Activated CD4-positive, alpha-beta memory T cell treated with anti-CD3 and anti-CD28 coated beads, Interleukin-2, amount 10 ng/mL, durations not matched to agents 7 days and 5 days (primary cell): ENCODE data around the gene LIN7B. TPM values are rescaled to one million over a fixed set of nuclear protein-coding genes. Genes with fewer than 3 reads are reported as not detected.

Experiments used
- CTCF ChIA-PET: fragments of 350-600 bp; sonication (Branson Sonifier 250); formaldehyde crosslinking; loops from one replicate; lab custom pipeline; 2021; ENCODE audit warnings: antibody characterized with exemption, inconsistent platforms; lab: Charles Lee
- POLR2A ChIA-PET: fragments of 350-600 bp; sonication (Branson Sonifier 250); formaldehyde crosslinking; loops from one replicate; lab custom pipeline; 2021; ENCODE audit warnings: antibody characterized with exemption; lab: Charles Lee
- DNase-seq: peaks from one replicate; pipeline ENCODE4 v3.0.0-alpha.2; 2020
- H3K27ac Mint-ChIP-seq: one replicate; pipeline ENCODE4 v1.8.0; 2021; ENCODE audit warnings: mild to moderate bottlenecking, mixed read lengths
- H3K27me3 Mint-ChIP-seq: one replicate; pipeline ENCODE4 v1.8.0; 2021; ENCODE audit warnings: mixed read lengths
- H3K36me3 Mint-ChIP-seq: one replicate; pipeline ENCODE4 v1.8.0; 2021; ENCODE audit warnings: low read depth, mixed read lengths
- H3K4me1 Mint-ChIP-seq: one replicate; pipeline ENCODE4 v1.8.0; 2021; ENCODE audit warnings: mixed read lengths
- H3K4me3 Mint-ChIP-seq: one replicate; pipeline ENCODE4 v1.8.0; 2021; ENCODE audit warnings: mild to moderate bottlenecking, mixed read lengths
- H3K9me3 Mint-ChIP-seq: one replicate; pipeline ENCODE4 v1.8.0; 2021; ENCODE audit warnings: mixed read lengths
- total RNA-seq, 2 experiments: library from RNA; stranded (reverse); gene quantifications; one replicate each; pipeline ENCODE4 v1.2.3, GENCODE V29; 2021

Gene LIN7B
- total RNA-seq, 2 experiments from 2014 or later = 4.3 to 4.7 TPM

- ChIA-PET POLR2A (interaction anchor here (1.0 kb wide), 1 partner anchor 13 kb away, joined by 3 read pairs; no protein-coding TSS in a partner anchor), CTCF (interaction anchor here (0.7 kb wide), 1 partner anchor 281 kb away, joined by 3 read pairs; no protein-coding TSS in a partner anchor)
- H3K27me3 Mint-ChIP-seq = peaks cover 2% of the 10 kb centered on the region
Measured at GRCh38 chr19:49084206-49085019, 29.8 kb upstream of the LIN7B start.

GRCh38 chr19:49085020-49085867, 28.9 kb upstream of the LIN7B start, which contains the start of gene SNRNP70:
SNRNP70 (plus strand) TSS chr19:49085451; CDS start chr19:49086415, 964 bp downstream.
- peak within 1 kb of the TSS; percentile 71 for H3K27ac Mint-ChIP-seq
- H3K4me3 Mint-ChIP-seq = peak within 1 kb of the TSS; percentile 96
- CTCF ChIA-PET = interaction anchor here (0.9 to 3.9 kb wide), 2 partner anchors 13 to 28 kb away, joined by 3 to 35 read pairs; no protein-coding TSS in a partner anchor
- peak; percentile 99 for DNase-seq
- H3K36me3 Mint-ChIP-seq = peaks cover 31% of the 10 kb centered on the region
- peaks cover under 1% of the 10 kb centered on the region for H3K27me3 Mint-ChIP-seq
- POLR2A ChIA-PET = interaction anchor here (1.3 kb wide), 1 partner anchor 28 kb away, joined by 4 read pairs; no protein-coding TSS in a partner anchor
- H3K9me3 Mint-ChIP-seq = no peaks in the 10 kb centered on the region
- H3K4me1 Mint-ChIP-seq = peaks cover 38% of the 10 kb centered on the region

More at GRCh38 chr19:49084206-49085019, 29.8 kb upstream of the LIN7B start:
- peak overlapping the region; percentile 96 for H3K4me3 Mint-ChIP-seq
- H3K36me3 Mint-ChIP-seq = peaks cover 29% of the 10 kb centered on the region
- no peaks in the 10 kb centered on the region for H3K9me3 Mint-ChIP-seq
- peak overlapping the region; percentile 71 for H3K27ac Mint-ChIP-seq
- DNase-seq = no peak
- H3K4me1 Mint-ChIP-seq = peaks cover 38% of the 10 kb centered on the region

GRCh38 chr19:49085868-49086232, 28.3 kb upstream of the LIN7B start:
- CTCF ChIA-PET = interaction anchor here (0.9 to 3.9 kb wide), 2 partner anchors 12 to 28 kb away, joined by 3 to 35 read pairs; no protein-coding TSS in a partner anchor
- H3K36me3 Mint-ChIP-seq = peaks cover 37% of the 10 kb centered on the region
- no peaks in the 10 kb centered on the region for H3K27me3 Mint-ChIP-seq
- H3K27ac Mint-ChIP-seq = peak overlapping the region; percentile 71
- POLR2A ChIA-PET = interaction anchor here (1.3 to 1.5 kb wide), 2 partner anchors 12 to 27 kb away, joined by 4 read pairs; no protein-coding TSS in a partner anchor
- H3K4me1 Mint-ChIP-seq = peaks cover 43% of the 10 kb centered on the region
- no peak for DNase-seq
- no peaks in the 10 kb centered on the region for H3K9me3 Mint-ChIP-seq
- H3K4me3 Mint-ChIP-seq = peak overlapping the region; percentile 96

GRCh38 chr19:49086296-49086695, 27.9 kb upstream of the LIN7B start:
- no peaks in the 10 kb centered on the region for H3K9me3 Mint-ChIP-seq
- peak overlapping the region; percentile 71 for H3K27ac Mint-ChIP-seq
- no peaks in the 10 kb centered on the region for H3K27me3 Mint-ChIP-seq
- H3K4me1 Mint-ChIP-seq = peaks cover 45% of the 10 kb centered on the region
- CTCF ChIA-PET = interaction anchor here (0.5 to 3.9 kb wide), 3 partner anchors 12 to 41 kb away, joined by 3 to 35 read pairs (median 5); no protein-coding TSS in a partner anchor
- DNase-seq = no peak
- H3K36me3 Mint-ChIP-seq = peaks cover 40% of the 10 kb centered on the region
- POLR2A ChIA-PET = interaction anchor here (1.3 to 1.5 kb wide), 2 partner anchors 11 to 27 kb away, joined by 4 read pairs; no protein-coding TSS in a partner anchor
- peak overlapping the region; percentile 96 for H3K4me3 Mint-ChIP-seq

GRCh38 chr19:49091391-49092038, 22.7 kb upstream of the LIN7B start:
- H3K27me3 Mint-ChIP-seq = no peaks in the 10 kb centered on the region
- H3K4me1 Mint-ChIP-seq = peaks cover 38% of the 10 kb centered on the region
- no peaks in the 10 kb centered on the region for H3K9me3 Mint-ChIP-seq
- H3K36me3 Mint-ChIP-seq = peaks cover 63% of the 10 kb centered on the region
- no peak for DNase-seq
- CTCF ChIA-PET = interaction anchor here (0.7 kb wide), 1 partner anchor 99 kb away, joined by 3 read pairs; the partner anchor contains the start of gene GYS1
- POLR2A ChIA-PET = interaction anchor here (0.6 kb wide), 1 partner anchor 15 kb away, joined by 3 read pairs; no protein-coding TSS in a partner anchor
- peak overlapping the region; percentile 55 for H3K27ac Mint-ChIP-seq
- no peak overlapping the region for H3K4me3 Mint-ChIP-seq

- no peak for DNase-seq
- no peak overlapping the region for H3K4me3 Mint-ChIP-seq
- CTCF ChIA-PET = no interaction called here
- H3K27me3 Mint-ChIP-seq = no peaks in the 10 kb centered on the region
- no peak overlapping the region for H3K27ac Mint-ChIP-seq
- POLR2A ChIA-PET = no interaction called here
- peaks cover 36% of the 10 kb centered on the region for H3K4me1 Mint-ChIP-seq
- no peaks in the 10 kb centered on the region for H3K9me3 Mint-ChIP-seq
- H3K36me3 Mint-ChIP-seq = peaks cover 64% of the 10 kb centered on the region
Measured at GRCh38 chr19:49092686-49093085, 21.5 kb upstream of the LIN7B start.

- Mint-ChIP-seq H3K4me1 (peaks cover 29% of the 10 kb centered on the region), H3K9me3 (no peaks in the 10 kb centered on the region), H3K4me3 (no peak overlapping the region), H3K27ac (no peak overlapping the region), H3K36me3 (peaks cover 72% of the 10 kb centered on the region), H3K27me3 (no peaks in the 10 kb centered on the region)
- CTCF ChIA-PET = interaction anchor here (0.7 to 1.4 kb wide), 3 partner anchors 12 to 101 kb away, joined by 4 to 5 read pairs (median 4); partner anchors contain the start of genes GYS1 and RUVBL2
- DNase-seq = no peak
- POLR2A ChIA-PET = no interaction called here
Measured at GRCh38 chr19:49094505-49095482, 19.4 kb upstream of the LIN7B start.

GRCh38 chr19:49097453-49098288, 16.5 kb upstream of the LIN7B start:
- H3K27me3 Mint-ChIP-seq = no peaks in the 10 kb centered on the region
- peak overlapping the region; percentile 63 for H3K27ac Mint-ChIP-seq
- POLR2A ChIA-PET = interaction anchor here (0.6 to 1.6 kb wide), 7 partner anchors 11 to 157 kb away, joined by 3 to 8 read pairs (median 4); partner anchors contain the start of genes GYS1, LIN7B and RUVBL2
- H3K9me3 Mint-ChIP-seq = no peaks in the 10 kb centered on the region
- peaks cover 66% of the 10 kb centered on the region for H3K36me3 Mint-ChIP-seq
- CTCF ChIA-PET = interaction anchor here (0.6 to 3.5 kb wide), 33 partner anchors 9 to 750 kb away, joined by 3 to 35 read pairs (median 6); partner anchors contain the start of genes FLT3LG, GYS1, LIN7B and RUVBL2
- peak; percentile 79 for DNase-seq
- H3K4me3 Mint-ChIP-seq = no peak overlapping the region
- peaks cover 14% of the 10 kb centered on the region for H3K4me1 Mint-ChIP-seq

- peaks cover 66% of the 10 kb centered on the region for H3K36me3 Mint-ChIP-seq
- peak overlapping the region; percentile 31 for H3K27ac Mint-ChIP-seq
- H3K4me3 Mint-ChIP-seq = no peak overlapping the region
- H3K27me3 Mint-ChIP-seq = no peaks in the 10 kb centered on the region
- H3K4me1 Mint-ChIP-seq = peaks cover 14% of the 10 kb centered on the region
- no peaks in the 10 kb centered on the region for H3K9me3 Mint-ChIP-seq
- no peak for DNase-seq
- ChIA-PET POLR2A (interaction anchor here (1.6 kb wide), 1 partner anchor 15 kb away, joined by 8 read pairs; the partner anchor contains the start of gene LIN7B), CTCF (interaction anchor here (0.6 to 3.5 kb wide), 12 partner anchors 10 to 220 kb away, joined by 3 to 31 read pairs (median 8); partner anchors contain the start of genes GYS1, LIN7B and RUVBL2)
Measured at GRCh38 chr19:49098795-49099194, 15.4 kb upstream of the LIN7B start.

- peaks cover 70% of the 10 kb centered on the region for H3K36me3 Mint-ChIP-seq
- POLR2A ChIA-PET = no interaction called here
- CTCF ChIA-PET = interaction anchor here (0.6 kb wide), 1 partner anchor 374 kb away, joined by 3 read pairs; no protein-coding TSS in a partner anchor
- H3K9me3 Mint-ChIP-seq = no peaks in the 10 kb centered on the region
- H3K4me3 Mint-ChIP-seq = no peak overlapping the region
- H3K4me1 Mint-ChIP-seq = peaks cover 14% of the 10 kb centered on the region
- no peaks in the 10 kb centered on the region for H3K27me3 Mint-ChIP-seq
- H3K27ac Mint-ChIP-seq = no peak overlapping the region
- DNase-seq = no peak
Measured at GRCh38 chr19:49101160-49101559, 13.0 kb upstream of the LIN7B start.
